Measurements from ENCODE around the gene SMPD1.

Gene SMPD1

DNA sequence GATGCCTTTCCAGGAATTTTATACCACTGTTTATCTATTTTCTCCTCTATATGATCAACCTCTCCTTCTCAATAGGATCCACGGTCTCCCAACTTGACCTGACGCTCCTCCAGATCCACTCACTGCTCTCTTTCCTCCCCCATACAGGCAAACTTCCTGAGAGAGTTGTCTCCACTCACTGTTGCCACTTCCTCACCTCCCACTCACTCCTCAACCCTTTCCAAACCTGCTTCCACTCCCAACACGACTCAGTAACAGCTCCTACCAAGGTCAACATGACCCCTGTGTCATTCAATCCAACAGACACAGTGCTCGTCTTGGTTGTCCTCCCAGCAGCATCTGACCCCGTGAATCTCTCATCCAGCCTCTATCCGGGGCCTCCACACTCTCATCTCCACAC is 25.5 kb downstream of the SMPD1 start:
- DNase-seq, result no peak

DNA sequence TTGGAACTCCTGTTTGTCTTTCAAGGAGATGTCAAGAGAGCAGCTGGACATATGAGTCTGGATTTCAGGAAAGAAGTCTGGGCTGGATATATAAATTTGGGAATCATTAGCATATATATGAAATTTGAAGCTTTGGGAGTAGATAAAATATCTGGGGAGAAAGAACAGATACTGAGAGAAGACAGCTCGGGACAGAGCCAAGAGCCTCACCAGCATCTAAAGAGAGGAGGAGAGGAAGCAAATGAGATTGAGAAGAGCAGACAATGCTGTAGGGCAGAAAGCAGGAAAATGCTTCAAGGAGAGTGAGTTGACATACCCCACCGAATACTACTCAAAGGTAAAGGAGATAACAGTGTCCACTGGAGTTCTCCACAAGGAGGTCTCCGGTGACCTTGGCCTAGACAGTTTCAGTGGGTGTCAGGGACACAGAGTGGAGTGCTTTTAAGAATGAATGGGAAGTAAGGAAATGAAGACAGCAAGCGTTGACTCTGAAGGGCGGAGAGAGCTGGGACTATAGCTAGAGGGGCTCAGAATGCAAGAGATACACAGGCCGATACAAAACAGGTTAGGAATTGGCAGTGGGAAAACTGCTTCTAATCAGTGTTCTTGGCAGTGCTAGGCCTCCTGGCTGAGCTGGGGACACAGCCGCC is 27.8 kb downstream of the SMPD1 start:
- DNase-seq, result no peak

DNA sequence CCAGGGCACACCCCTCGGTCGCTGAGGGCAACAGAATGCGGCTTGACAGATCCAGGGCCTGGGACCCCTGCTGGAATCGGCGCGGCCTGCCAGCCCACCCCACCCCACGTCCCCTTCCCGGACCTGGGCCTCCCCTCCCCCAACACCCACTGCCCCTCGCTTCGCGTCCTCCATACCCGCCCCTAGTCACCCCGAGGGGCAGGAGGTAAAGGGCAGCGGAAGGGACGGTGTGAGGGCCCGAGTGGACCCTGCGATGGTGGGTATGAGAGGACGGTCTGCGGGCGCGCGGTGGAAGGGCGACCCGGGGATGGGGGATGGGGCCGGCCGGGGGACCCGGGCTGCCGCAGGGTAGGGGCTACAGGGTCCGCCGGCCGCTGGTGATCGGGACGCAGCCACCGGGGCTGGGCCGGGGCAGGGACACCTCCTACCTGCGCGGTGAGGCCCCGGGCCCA is 28.3 kb downstream of the SMPD1 start:
- peak; percentile 35 for DNase-seq

DNA sequence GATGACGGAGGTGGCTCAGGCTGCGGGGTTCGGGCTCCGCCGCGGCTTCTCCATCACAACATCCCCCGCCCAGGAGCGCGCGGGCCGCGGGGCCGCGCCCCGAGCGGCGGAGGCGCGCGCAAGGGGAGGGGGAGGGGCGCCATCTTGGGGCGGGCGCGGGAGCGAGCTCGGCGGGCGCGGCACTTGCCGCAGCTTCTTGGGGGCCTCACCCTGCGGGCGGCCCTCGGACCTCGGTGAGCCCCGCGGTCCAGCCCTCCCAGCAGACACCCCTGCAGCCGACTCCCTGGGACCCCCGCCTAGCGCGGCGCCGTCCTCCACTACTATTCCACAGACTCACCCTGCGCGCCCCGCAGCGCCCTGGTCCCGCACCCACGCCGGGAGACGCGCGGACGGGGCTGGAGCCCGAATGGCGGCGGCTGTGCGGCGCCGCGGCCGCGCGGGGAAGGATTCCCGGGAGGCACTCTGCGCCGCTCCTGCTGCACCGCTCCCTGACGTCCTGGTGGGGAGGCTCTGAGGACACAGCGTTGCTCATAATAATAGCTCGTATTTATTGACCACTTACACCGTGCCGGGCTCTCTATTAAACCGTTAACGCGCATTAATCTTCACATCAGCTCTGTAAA is 28.8 kb downstream of the SMPD1 start, which contains the start of gene APBB1:
Gene APBB1, minus strand, starts transcription at position 86 of the 623 bp plus-strand sequence. CDS start 7,747 bp downstream, outside the sequence.
- DNase-seq, result peak; percentile 83

DNA sequence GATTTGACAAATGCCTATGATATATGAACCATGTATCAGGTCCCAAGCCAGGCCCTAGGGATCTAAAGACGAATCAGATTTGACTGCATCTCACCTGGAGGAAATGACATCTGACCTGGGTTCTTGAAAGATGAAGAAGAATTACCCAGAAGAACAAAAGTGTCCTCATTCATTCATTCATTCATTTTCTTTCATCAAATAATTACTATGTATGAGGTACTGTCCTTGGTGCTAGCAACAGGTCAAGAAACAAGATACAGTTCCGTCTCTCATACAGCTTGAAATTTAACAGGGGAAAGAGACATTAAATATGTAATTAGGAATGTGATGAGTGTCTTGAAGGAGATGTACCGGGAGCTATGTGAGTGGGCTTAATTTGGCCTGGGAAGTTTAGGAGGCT is 30.4 kb downstream of the SMPD1 start:
- no peak for DNase-seq

DNA sequence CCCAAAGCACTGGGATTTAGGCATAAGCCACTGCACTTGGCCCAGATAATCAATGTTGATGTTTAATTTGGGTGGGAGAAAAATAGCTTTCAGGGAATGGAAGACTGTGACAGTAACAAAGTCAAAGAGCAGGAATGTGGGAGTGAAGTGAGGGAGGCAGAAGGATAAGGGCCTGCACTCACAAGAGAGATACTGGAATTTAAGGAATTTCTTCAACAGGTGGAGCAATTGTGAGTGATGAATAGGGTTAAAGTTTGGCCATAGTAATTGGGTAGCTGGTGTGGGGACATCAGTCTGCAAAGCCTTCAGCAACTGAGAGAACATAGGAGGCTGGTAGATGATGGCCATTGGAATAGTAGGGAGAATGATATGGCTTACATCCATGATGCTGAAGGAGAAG is 37.2 kb downstream of the SMPD1 start:
- DNase-seq, result no peak

DNA sequence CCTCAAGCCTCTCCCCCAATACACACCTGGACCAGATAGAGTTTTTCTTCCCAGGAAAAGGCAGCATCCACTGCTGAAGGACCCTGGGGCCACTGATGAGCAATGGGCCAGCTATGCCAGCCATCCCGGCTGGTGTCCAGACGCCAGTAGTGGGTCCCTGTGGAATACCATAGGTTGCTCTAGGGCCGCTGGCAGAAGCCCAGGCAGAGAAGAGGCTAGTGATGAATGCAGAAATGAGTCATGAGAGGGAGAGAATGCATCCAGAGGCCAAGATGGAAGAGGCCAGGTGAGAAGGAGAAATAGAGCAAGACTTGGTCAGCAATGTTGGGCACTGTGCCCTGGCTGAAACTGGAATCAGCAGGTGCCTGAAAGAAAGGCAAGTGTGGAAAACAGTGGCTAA is 41.6 kb downstream of the SMPD1 start:
- peak; percentile 11 for DNase-seq

DNA sequence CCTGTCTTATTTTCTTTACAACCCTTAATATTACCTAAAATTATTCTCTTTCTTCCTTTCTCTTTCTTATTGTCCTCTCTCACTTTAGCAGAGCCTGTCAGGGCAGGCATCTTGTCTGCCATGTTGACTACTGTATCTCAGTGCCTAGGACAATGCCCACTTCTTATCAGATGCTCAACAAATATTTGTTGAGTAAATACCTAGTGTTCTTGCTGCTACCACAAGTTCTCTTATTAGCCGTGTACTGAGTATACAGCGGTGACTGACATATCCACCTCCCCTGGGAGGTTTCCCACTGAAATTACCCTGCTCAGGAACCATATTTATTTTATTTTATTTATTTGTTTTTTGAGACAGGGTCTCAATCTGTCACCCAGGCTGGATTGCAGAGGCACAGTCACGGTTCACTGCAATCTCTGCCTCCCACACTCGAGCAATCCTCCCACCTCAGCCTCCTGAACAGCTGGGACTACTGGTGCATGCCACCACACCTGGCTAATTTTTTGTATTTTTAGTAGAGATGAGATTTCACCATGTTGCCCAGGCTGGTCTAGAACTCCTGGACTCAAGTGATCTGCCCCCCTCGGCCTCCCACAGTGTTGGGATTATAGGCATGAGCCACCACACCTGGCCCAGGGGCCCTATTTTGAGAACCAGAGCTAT is 43.9 kb downstream of the SMPD1 start:
- DNase-seq, result peak; percentile 65

DNA sequence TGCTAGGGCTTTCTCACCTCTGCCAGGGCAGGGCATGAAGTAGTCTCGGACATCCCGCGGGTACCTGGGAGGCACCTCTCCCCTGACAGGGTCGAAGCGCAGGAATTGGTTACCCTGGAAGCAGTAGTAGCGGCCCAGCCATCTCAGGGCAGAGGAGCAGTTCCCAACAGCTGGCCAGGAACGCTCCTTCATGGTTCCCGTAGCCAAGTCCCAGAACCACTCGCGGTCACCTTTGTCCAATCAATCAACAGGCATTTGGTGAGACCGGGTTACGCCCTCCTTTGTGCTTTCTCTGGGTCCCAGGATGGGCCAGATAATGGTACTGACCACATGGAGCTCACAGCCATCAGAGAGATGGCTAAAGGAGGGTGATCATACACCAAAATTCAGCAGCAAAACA is 47.1 kb downstream of the SMPD1 start:
- no peak for DNase-seq

DNA sequence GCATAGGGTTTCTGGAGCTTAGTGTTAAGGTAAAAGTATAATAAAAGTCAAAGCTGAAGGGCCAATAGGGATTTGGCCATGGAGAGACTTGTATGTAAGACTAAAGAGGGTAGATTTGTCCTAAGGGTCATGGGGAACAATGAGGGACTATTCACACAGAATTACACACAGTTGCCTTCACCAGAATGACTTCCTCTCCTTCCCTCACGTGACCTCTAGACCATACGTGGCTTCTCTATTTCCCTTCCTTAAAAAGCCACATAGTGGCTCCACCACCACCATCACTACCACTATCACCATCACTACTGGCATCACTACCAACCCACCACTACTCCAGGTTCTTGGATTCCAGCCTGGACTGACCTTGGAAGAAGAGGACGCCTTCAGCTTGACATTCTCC is 47.7 kb downstream of the SMPD1 start:
- DNase-seq, result no peak

DNA sequence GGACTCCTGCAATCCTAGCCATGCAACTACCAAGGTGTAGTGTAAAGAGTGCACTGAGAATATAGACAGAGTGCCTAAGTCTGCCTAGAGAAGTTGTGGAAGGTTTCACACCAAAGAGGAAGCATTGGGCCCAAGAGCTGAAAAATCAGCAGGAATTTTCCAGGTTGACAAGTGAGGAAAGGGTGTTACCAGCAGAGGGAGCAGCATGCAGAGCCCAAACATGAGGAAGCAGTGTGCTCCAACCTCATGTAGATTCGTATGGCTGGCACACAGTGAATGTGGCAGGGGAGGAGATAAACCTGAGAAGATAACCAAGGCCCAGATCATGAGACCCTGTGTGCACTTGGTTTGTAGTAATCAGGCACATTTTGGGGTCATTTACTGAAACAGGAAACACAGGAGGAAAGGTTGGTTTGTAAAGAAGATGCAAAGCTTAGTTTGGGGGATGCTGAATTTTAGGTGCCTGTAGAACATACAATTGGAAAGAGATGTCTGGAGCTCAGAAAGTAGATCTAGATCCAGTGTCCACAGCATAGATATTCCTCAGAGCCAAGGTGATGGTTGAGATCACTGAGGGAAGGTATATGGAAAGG is 48.8 kb downstream of the SMPD1 start:
- DNase-seq, result peak; percentile 91

DNA sequence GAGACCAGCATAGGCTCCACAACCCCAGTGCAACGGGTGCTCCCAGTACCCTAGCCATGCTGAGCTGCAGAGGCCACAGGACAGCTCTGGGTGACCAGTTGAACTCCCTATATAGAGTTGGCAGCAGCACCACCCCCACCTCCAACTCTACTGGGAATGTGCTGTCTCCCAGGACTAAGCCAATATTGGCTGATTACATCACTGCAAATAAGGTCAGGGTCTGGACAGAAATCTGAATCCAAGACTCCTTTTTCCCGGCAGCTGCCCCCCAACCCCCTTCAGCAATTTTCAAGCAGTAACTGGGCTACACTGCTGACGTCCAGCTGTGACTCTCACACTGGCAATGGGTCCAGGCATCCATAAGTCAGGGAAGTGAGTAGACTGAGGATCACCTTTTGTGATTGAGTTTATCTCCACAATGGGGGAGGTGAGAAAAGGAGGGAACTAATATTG is 50.7 kb downstream of the SMPD1 start, which contains the start of gene HPX:
Gene HPX, minus strand, starts transcription at position 82 of the 453 bp plus-strand sequence. Its CDS starts 24 bp downstream, at position 58.
- peak; percentile 38 for DNase-seq

DNA sequence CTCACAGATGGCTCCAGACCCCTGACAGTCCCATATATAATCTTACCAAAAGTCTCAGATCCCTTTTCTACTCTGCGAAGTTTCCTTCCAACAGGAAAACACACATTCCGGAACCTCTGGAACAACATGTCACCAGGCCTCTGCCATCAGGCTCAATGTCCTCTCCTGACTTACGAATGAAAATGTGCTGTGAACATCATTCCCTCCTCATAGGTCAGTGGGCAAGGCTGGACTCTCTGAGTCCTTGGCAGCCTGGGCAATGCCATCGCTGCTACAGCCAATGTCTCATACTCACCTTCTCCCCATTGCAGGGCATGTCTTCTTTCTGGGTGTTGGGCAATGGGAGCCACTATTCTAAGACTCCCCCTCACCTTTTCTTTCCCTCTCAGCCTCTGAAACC is 52.2 kb downstream of the SMPD1 start:
- DNase-seq, result no peak

DNA sequence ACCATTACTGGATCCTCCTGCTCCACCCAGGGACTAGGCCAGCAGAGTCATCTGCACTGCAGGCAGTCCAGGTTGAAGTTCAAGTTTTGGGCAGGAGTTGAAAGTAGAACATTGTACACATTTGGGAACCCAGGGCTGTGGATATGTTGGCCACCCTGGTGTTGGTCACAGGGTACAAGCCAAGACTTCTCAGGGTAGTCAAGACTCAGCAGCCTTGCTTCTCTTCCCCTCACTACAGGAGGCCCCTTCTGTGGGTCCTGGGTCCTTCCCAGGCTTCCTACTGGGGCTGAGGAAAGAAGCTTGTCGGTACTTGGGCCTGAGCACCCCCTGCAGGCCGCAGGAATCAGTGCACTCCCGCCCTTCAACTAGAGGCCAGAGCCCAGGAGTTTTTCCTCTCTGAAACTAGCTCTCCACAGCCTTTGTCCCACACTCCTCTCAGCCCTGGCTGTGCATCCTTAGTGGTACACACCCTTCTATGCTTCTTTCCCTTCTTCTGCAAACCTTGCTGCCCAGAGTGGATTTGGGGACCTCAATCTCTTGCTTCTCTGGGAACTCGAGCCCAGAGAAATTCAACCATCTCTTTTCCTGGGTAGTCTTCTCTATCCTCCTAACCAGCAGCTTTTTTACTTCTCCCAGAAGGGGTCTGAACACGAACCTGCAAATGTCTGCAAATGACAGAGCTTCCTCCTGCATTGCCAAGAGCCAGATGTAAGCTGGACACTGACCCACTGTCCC is 53.2 kb downstream of the SMPD1 start:
- DNase-seq, result peak; percentile 64

Data from DMS53 (cell line).